ENCODE results near the gene HSPG2.

- TF ChIP-seq POLR2A (IDR thresholded peaks at IDR 0.05; ENCODE audit: low read length) (no peak), GATA1 (IDR thresholded peaks at IDR 0.05; ENCODE audit: low read depth, low read length) (no peak)
These were observed 55.9 kb downstream of the HSPG2 start for GRCh38 chr1:21881250-21881649.
